Heart left ventricle (tissue), 16 donors: ENCODE data around the gene FNBP1L. TPM values are rescaled to one million over a fixed set of nuclear protein-coding genes. Genes with fewer than 3 reads are reported as not detected.

Experiments
- ATAC-seq, 4 donors: fragments of 200-7000 bp; cut with Tn5 transposase; one replicate each; pipeline ENCODE4 v1.9.1; 2020 to 2022; ENCODE audit warnings: moderate library complexity in 4 of 4, mild to moderate bottlenecking in 3 of 4, moderate number of reproducible peaks in 1 of 4
- DNase-seq, 5 donors: peaks; one replicate each; pipeline ENCODE4 v3.0.0-alpha.2; 2020
- H3K27ac ChIP-seq, 12 donors: fragments of 200-600 bp; sonication (generic) in 4 of 12; one replicate each; pipeline versions ENCODE4 v1.5.0 to v1.8.0; 2016 to 2022; ENCODE audit warnings: mild to moderate bottlenecking in 2 of 12
- H3K27me3 ChIP-seq, 9 donors: fragments of 200-600 bp; sonication (generic) in 2 of 9; one replicate each; pipeline versions ENCODE4 v1.5.1 to v1.8.0; 2016 to 2022; ENCODE audit warnings: mild to moderate bottlenecking in 3 of 9
- H3K36me3 ChIP-seq, 9 donors: fragments of 200-600 bp; sonication (generic) in 2 of 9; one replicate each; pipeline versions ENCODE4 v1.5.0 to v1.8.0; 2018 to 2022; ENCODE audit warnings: mild to moderate bottlenecking in 2 of 9
- H3K4me1 ChIP-seq, 12 donors: fragments of 200-600 bp; sonication (generic) in 4 of 12; one replicate each; pipeline versions ENCODE4 v1.5.0 to v1.8.0; 2016 to 2022; ENCODE audit warnings: mild to moderate bottlenecking in 3 of 12
- H3K4me3 ChIP-seq, 12 donors: fragments of 200-600 bp; sonication (generic) in 4 of 12; one replicate each; pipeline versions ENCODE4 v1.5.0 to v1.8.0; 2017 to 2022; ENCODE audit warnings: mild to moderate bottlenecking in 9 of 12, moderate library complexity in 4 of 12
- H3K9me3 ChIP-seq, 12 donors: fragments of 200-600 bp; sonication (generic) in 4 of 12; one replicate each; pipeline versions ENCODE4 v1.5.0 to v1.8.0; 2016 to 2022; ENCODE audit warnings: mild to moderate bottlenecking in 1 of 12
- CTCF ChIP-seq, 12 donors: fragments of 200-600 bp; sonication (generic) in 4 of 12; IDR thresholded peaks; one replicate each; pipeline versions ENCODE4 v1.5.0 to v1.8.0; 2018 to 2022; ENCODE audit warnings: antibody characterized with exemption in 12 of 12, mild to moderate bottlenecking in 5 of 12
- POLR2A ChIP-seq, 2 donors: fragments of 450-650 bp; IDR thresholded peaks; one replicate each; pipeline ENCODE4 v1.6.1; 2017; ENCODE audit warnings: antibody characterized with exemption in 2 of 2, mild to moderate bottlenecking in 2 of 2, moderate library complexity in 2 of 2
- WGBS, 4 donors: extraction: QIAGEN DNeasy Blood & Tissue Kit in 2 of 4; methylation state at CpG; one replicate each; pipeline versions ENCODE4 v1.1.5 to v1.1.7; 2013 to 2018; 5-methylcytosine and 5-hydroxymethylcytosine counted together
- intact Hi-C, 10 donors: fragments of 100-400 bp; cut with DNase I; formaldehyde crosslinking; loops; one replicate each; pipeline versions ENCODE4 v1.11.1 to v1.14.2; 2022
- polyA plus RNA-seq, 2 donors: library from polyadenylated mRNA; stranded (reverse); fragments of 200-250 nt; gene quantifications; one replicate each; pipeline ENCODE4 v1.2.3, GENCODE V29; 2013
- total RNA-seq, 9 donors: library from RNA; depleted of rRNA in 2 of 9; stranded (reverse); fragments of >200 nt in 2 of 9; fragmentation: NEBNext Ultra II Directional in 3 of 9; extraction: Animal tissue kit (Norgen Biotek cat#: 25700) in 3 of 9; gene quantifications; one replicate each; pipeline versions ENCODE4 v1.1.0 to v1.2.4, GENCODE V29; 2016 to 2023
- donor health status: ischemic (EF 13 %, LVEDD 7.1; RV severe dilation, severe dysfunction).
- donor health status: healthy with polysubstance abuse.
- donor health status: DM: no; HTN: yes; CAD: no.
- donor health status: DM: no; HTN: no; CAD: no.
- donor health status: ischemic (EF 25% LVEDD 6.9; RV normal size, moderate dysfunction).
- donor health status: ischemic (EF 25% LVEDD 5.7; RV mildly dilated, moderate dysfunction).
- donor health status: healthy.
- donor health status: DM: yes; HTN: yes; CAD: no.
- donor health status: ischemic (EF 35%, LVEDD 5.7; RV mildly dilated, moderate dysfunction).
- donor health status: nonischemic (EF 11% LVEDD 7.7; RV severe dilation, severe dysfunction).
- donor health status: DM: yes; HTN: yes; CAD: no.
- donor health status: PGD.
- donor health status: ischemic (EF 29% LVEDD 5.4; RV normal size, mild dysfunction).
- donor health status: nonischemic (EF 23%, LVEDD 6.1; RV moderate dilation, normal function).

The FNBP1L gene
- total and polyA plus RNA-seq, 11 donors, result 12.4 to 38.8 (median 23.4) TPM

- DNase-seq (peak in 2 of 5 donors; percentile 60 to 64), ATAC-seq (peak; percentile 16 to 62 (median 36))
- Histone ChIP-seq H3K4me3 (no peak overlapping the region), H3K4me1 (peaks cover 3 to 54% (median 27%) of the 10 kb centered on the region in 12 donors), H3K36me3 (peaks cover 0 to 68% (median 49%) of the 10 kb centered on the region in 9 donors), H3K9me3 (no peaks in the 10 kb centered on the region), H3K27ac (peak overlapping the region in 8 of 12 donors; percentile 18 to 62 (median 28)), H3K27me3 (no peaks in the 10 kb centered on the region)
- WGBS, 4 donors, result 63 to 93% (median 78%) methylated on average over 4 to 5 of the region's 5 CpGs
- intact Hi-C loops, result no loop called here
- TF ChIP-seq POLR2A (IDR thresholded peaks at IDR 0.05) (no peak), CTCF (IDR thresholded peaks at IDR 0.05) (no peak)
Observed at GRCh38 chr1:93579891-93580290, 132.0 kb downstream of the FNBP1L start.

GRCh38 chr1:93581917-93582850, 134.3 kb downstream of the FNBP1L start:
- ATAC-seq (no peak), DNase-seq (no peak)
- no peak for TF ChIP-seq CTCF (IDR thresholded peaks at IDR 0.05)
- no peak for TF ChIP-seq POLR2A (IDR thresholded peaks at IDR 0.05)
- 87 to 95% (median 94%) methylated on average over 22 to 23 of the region's 23 CpGs for WGBS, 4 donors
- intact Hi-C loops, result no loop called here
- Histone ChIP-seq H3K36me3 (peaks cover 0 to 73% (median 43%) of the 10 kb centered on the region in 9 donors), H3K27me3 (no peaks in the 10 kb centered on the region), H3K9me3 (no peaks in the 10 kb centered on the region), H3K4me1 (peaks cover 0 to 57% (median 33%) of the 10 kb centered on the region in 12 donors), H3K27ac (no peak overlapping the region), H3K4me3 (no peak overlapping the region)

GRCh38 chr1:93584261-93585003, 136.5 kb downstream of the FNBP1L start:
- ATAC-seq (peak; percentile 43 to 74 (median 68)), DNase-seq (peak in 1 of 5 donors; percentile 39)
- peak overlapping the region; percentile 64 to 92 (median 82) for H3K27ac ChIP-seq
- H3K36me3 ChIP-seq, result peaks cover 0 to 83% (median 53%) of the 10 kb centered on the region in 9 donors
- H3K4me1 ChIP-seq, result peaks cover 0 to 60% (median 28%) of the 10 kb centered on the region in 12 donors
- WGBS, 4 donors, result 45 to 50% (median 45%) methylated on average over 9 of the region's 9 CpGs
- no peaks in the 10 kb centered on the region for H3K27me3 ChIP-seq
- TF ChIP-seq POLR2A (IDR thresholded peaks at IDR 0.05), result no peak
- peak in 7 of 12 donors; percentile 12 to 32 (median 24) for TF ChIP-seq CTCF (IDR thresholded peaks at IDR 0.05)
- no peaks in the 10 kb centered on the region for H3K9me3 ChIP-seq
- H3K4me3 ChIP-seq, result peak overlapping the region in 5 of 12 donors; percentile 1 to 35 (median 20)
- intact Hi-C loops, result loop anchor here in 2 of 10 donors (1.0 to 5.0 kb wide), 2 partner anchors 18 to 38 kb away; no protein-coding TSS in a partner anchor
